NCI-H2107 treated with DMSO at 0.1 percent for 48 hours (cell line): ENCODE results near the gene CELF1.

ENCODE experiments used
- DNase-seq: peaks from one replicate; lab custom pipeline; 2025; ENCODE audit not compliant: unreplicated experiment; lab: John Stamatoyannopoulos, UW

Gene CELF1

GRCh38 chr11:47511917-47512316, 41.0 kb downstream of the CELF1 start:
- DNase-seq, result no peak

GRCh38 chr11:47510209-47510608, 42.7 kb downstream of the CELF1 start:
- no peak for DNase-seq

DNA sequence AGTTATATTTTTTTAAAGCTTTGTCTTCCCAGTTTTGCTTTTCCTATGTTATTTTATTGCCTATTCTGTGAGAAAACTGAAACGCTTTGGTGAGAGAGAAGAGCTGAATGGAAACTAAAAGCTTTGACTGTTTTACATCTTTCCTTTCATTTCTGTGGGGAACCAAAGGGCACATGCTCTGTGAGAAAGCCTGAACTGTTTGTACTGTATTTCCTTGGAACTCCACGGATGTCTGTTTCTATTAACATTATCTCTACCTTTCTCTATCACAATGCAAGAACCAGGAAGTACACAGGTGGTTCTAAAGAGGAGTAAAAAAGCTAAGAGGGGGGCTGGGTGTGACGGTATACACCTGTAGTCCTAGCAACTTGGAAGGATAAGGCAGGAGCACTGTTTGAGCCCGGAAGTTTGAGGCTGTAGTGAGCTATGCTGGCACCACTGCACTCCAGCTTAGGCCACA, 43.8 kb downstream of the CELF1 start:
- DNase-seq, result no peak

- DNase-seq, result no peak
These were observed 44.5 kb downstream of the CELF1 start for GRCh38 chr11:47508240-47508957.

- no peak for DNase-seq
These were observed 45.2 kb downstream of the CELF1 start for GRCh38 chr11:47507563-47508239.

GRCh38 chr11:47506795-47507562, 46.0 kb downstream of the CELF1 start:
- no peak for DNase-seq

DNA sequence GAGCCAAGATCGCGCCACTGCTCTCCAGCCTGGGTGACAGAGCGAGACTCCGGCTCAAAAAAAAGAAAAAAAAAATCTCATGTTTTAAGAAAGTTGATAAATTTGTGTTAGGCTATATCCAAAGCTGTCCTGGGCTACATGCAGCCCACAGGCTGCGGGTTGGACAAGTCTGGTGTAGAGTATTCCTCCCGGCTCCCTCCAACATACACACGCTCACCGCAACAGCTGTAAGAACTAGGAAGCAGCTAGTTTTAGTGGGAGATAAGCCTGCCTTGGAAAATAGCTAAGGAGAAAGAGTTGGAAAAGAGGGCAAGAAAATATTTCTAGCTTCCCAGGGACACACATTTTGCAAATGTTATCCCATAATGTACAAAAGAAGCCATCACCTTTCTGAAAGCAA, 46.6 kb downstream of the CELF1 start:
- no peak for DNase-seq

DNA sequence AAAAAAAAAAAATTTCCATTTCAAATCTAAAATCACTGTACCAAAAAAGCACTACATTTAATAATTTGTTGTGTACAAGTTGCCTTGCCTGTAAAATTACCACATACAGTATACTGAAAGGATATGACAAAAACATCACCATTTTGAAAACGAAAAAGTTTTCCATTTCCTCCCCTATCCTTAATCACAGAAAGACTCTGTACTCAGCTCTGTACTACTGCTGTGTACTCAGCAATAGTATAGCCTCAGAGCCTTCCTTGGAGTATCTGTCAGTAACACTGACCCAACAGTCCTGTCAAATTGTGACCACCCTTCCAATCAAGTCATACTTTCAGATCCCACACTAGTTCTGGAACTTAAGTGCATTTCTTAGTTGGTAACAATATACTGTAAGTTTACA, 48.0 kb downstream of the CELF1 start:
- DNase-seq, result no peak

GRCh38 chr11:47503227-47503626, 49.7 kb downstream of the CELF1 start:
- no peak for DNase-seq

GRCh38 chr11:47502767-47503166, 50.2 kb downstream of the CELF1 start:
- DNase-seq, result no peak

GRCh38 chr11:47501101-47501500, 51.8 kb downstream of the CELF1 start:
- no peak for DNase-seq

- no peak for DNase-seq
These were observed 52.8 kb downstream of the CELF1 start for GRCh38 chr11:47500121-47500520.

DNA sequence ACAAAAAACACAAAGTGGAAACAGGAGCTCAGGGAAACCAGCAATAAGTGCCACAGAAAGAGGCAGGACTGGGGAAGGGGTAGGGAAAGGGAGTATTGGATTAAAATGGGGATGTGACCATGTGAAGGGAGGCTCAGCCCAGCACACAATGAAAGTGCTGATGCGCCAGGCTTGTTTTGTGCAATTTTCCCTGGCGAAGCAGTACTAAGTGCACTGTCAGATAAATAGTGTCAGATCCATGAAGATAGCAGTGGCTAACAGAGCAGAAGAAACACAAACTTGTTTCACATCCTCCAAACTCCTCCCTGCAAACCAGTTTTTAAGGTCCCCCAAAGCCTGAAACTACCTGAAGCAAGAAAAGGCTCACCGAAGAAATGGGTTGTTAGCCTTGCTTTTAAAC, 53.3 kb downstream of the CELF1 start:
- DNase-seq, result no peak

DNA sequence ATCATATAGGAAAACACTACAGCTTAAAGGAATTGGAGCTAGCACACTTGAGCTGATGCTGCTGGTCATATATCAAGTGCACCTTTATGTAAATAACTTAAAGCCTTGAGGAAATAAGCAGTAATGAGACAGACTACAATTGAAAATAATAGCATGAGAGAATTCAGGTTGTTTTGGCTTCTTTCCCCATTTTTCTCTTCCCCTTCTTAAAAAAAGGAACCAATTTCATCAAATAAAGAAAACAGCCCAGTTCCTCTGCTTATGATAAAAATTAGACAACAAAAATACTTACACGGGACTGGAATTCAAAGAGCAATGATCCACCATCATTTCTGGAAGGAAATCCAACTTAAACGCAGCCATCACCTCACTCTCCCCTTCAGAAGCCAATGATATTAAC, 53.8 kb downstream of the CELF1 start:
- no peak for DNase-seq

- no peak for DNase-seq
These were observed 54.3 kb downstream of the CELF1 start for GRCh38 chr11:47498584-47499152.

- no peak for DNase-seq
These were observed 54.8 kb downstream of the CELF1 start for GRCh38 chr11:47498149-47498548.

- DNase-seq, result no peak
These were observed 56.1 kb downstream of the CELF1 start for GRCh38 chr11:47496808-47497207.

DNA sequence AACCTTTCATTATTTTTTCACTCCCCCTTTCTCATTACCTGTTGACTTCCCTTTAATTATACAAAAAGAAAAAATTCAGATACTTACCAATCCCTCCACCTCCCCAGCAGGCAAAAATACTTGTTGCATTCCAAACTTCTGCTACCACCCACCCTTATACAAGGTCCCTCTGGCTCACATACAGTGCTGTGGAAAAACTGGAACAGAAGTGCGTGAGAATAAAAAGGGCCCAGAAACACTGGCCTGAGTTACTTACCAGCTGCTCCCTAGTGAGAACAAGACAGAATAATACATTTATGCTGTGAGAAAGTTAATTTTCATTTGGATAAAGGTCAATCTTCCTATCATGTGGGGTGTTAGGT, 57.1 kb downstream of the CELF1 start:
- DNase-seq, result no peak

- no peak for DNase-seq
These were observed 57.7 kb downstream of the CELF1 start for GRCh38 chr11:47495011-47495855.

DNA sequence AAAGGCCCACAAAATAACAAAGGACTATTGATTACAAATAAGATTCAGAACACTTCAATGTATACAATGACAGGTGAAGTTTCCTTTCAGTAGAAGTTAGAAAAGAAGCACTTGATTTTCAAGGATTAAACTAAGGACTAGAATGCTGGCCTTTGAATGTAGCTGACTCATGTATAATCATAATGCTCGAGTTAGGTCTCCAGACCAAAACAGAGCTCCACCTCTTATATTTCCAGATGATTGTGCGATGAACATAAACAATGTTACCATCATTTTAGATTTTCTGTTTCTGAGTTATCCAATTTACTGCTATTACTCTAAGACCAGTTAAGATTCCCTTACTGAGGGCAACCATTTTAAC, 63.6 kb downstream of the CELF1 start:
- no peak for DNase-seq
